Central memory CD8-positive, alpha-beta T cell (primary cell): ENCODE measurements around the gene NUP98.
"Not testable (repeated sequence)": the region's sequence is repeated elsewhere in the genome, so short reads cannot be mapped to it uniquely, and the experiment has no call there.

Source experiments
- ATAC-seq: fragments of 150-1000 bp; cut with Tn5 transposase; replicated peaks from 2 replicates; pipeline ENCODE4 v1.10.0; 2022; ENCODE audit warnings: mild to moderate bottlenecking, moderate FRiP score, moderate number of reproducible peaks; ENCODE audit not compliant: poor library complexity, severe bottlenecking; ENCODE audit errors: extremely low read depth
- DNase-seq, 2 donors: peaks; one replicate each; pipeline ENCODE4 v3.0.0; 2021; ENCODE audit warnings: low spot score in 2 of 2
- H3K27ac Mint-ChIP-seq: one replicate; pipeline ENCODE4 v1.8.0; 2022; ENCODE audit warnings: low read depth, mild to moderate bottlenecking, moderate library complexity, mixed read lengths
- H3K27me3 Mint-ChIP-seq: one replicate; pipeline ENCODE4 v1.8.0; 2022; ENCODE audit warnings: mixed read lengths
- H3K36me3 Mint-ChIP-seq: one replicate; pipeline ENCODE4 v1.8.0; 2022; ENCODE audit warnings: mild to moderate bottlenecking, moderate library complexity, mixed read lengths; ENCODE audit not compliant: insufficient read depth
- H3K4me1 Mint-ChIP-seq: one replicate; pipeline ENCODE4 v1.8.0; 2022; ENCODE audit warnings: mixed read lengths
- H3K4me3 Mint-ChIP-seq: one replicate; pipeline ENCODE4 v1.8.0; 2022; ENCODE audit warnings: mild to moderate bottlenecking, moderate library complexity, mixed read lengths
- H3K9me3 Mint-ChIP-seq: one replicate; pipeline ENCODE4 v1.8.0; 2022; ENCODE audit warnings: mixed read lengths

NUP98 gene

GRCh38 chr11:3669128-3669527 is 128.2 kb downstream of the NUP98 start:
- H3K4me1 Mint-ChIP-seq: no peaks in the 10 kb centered on the region
- H3K9me3 Mint-ChIP-seq: no peaks in the 10 kb centered on the region
- DNase-seq: no peak
- peak overlapping the region; percentile 44 for H3K27ac Mint-ChIP-seq
- no peaks in the 10 kb centered on the region for H3K27me3 Mint-ChIP-seq
- no peak overlapping the region for H3K4me3 Mint-ChIP-seq
- no peak for ATAC-seq
- peaks cover 26% of the 10 kb centered on the region for H3K36me3 Mint-ChIP-seq

GRCh38 chr11:3667149-3668035 is 130.0 kb downstream of the NUP98 start:
- Mint-ChIP-seq H3K27ac (no peak overlapping the region), H3K4me3 (no peak overlapping the region), H3K9me3 (no peaks in the 10 kb centered on the region), H3K27me3 (no peaks in the 10 kb centered on the region), H3K4me1 (no peaks in the 10 kb centered on the region), H3K36me3 (peaks cover 10% of the 10 kb centered on the region)
- ATAC-seq: no peak
- no peak for DNase-seq

- H3K4me3 Mint-ChIP-seq: no peak overlapping the region
- peaks cover 7% of the 10 kb centered on the region for H3K36me3 Mint-ChIP-seq
- no peak for DNase-seq
- H3K27ac Mint-ChIP-seq: no peak overlapping the region
- H3K9me3 Mint-ChIP-seq: no peaks in the 10 kb centered on the region
- H3K27me3 Mint-ChIP-seq: no peaks in the 10 kb centered on the region
- no peaks in the 10 kb centered on the region for H3K4me1 Mint-ChIP-seq
- no peak for ATAC-seq
Measured at GRCh38 chr11:3666023-3666530, 131.3 kb downstream of the NUP98 start.

GRCh38 chr11:3665336-3666022 is 131.9 kb downstream of the NUP98 start:
- no peaks in the 10 kb centered on the region for H3K27me3 Mint-ChIP-seq
- peaks cover 5% of the 10 kb centered on the region for H3K36me3 Mint-ChIP-seq
- no peaks in the 10 kb centered on the region for H3K9me3 Mint-ChIP-seq
- no peak overlapping the region for H3K27ac Mint-ChIP-seq
- ATAC-seq: no peak
- H3K4me1 Mint-ChIP-seq: no peaks in the 10 kb centered on the region
- H3K4me3 Mint-ChIP-seq: no peak overlapping the region
- DNase-seq: no peak

- no peak for DNase-seq
- Mint-ChIP-seq H3K9me3 (no peaks in the 10 kb centered on the region), H3K36me3 (peaks cover 2% of the 10 kb centered on the region), H3K4me1 (no peaks in the 10 kb centered on the region), H3K27me3 (peaks cover 2% of the 10 kb centered on the region), H3K27ac (no peak overlapping the region), H3K4me3 (no peak overlapping the region)
- ATAC-seq: no peak
Measured at GRCh38 chr11:3664032-3664630, 133.2 kb downstream of the NUP98 start.

GRCh38 chr11:3662856-3663255 is 134.5 kb downstream of the NUP98 start:
- ATAC-seq (no peak), DNase-seq (no peak)
- Mint-ChIP-seq H3K4me3 (no peak overlapping the region), H3K36me3 (no peaks in the 10 kb centered on the region), H3K9me3 (no peaks in the 10 kb centered on the region), H3K27me3 (peaks cover 11% of the 10 kb centered on the region), H3K4me1 (no peaks in the 10 kb centered on the region), H3K27ac (no peak overlapping the region)

- peaks cover 11% of the 10 kb centered on the region for H3K27me3 Mint-ChIP-seq
- DNase-seq: no peak
- H3K9me3 Mint-ChIP-seq: no peaks in the 10 kb centered on the region
- no peak overlapping the region for H3K27ac Mint-ChIP-seq
- no peak for ATAC-seq
- no peaks in the 10 kb centered on the region for H3K4me1 Mint-ChIP-seq
- H3K4me3 Mint-ChIP-seq: no peak overlapping the region
- no peaks in the 10 kb centered on the region for H3K36me3 Mint-ChIP-seq
Measured at GRCh38 chr11:3660960-3661359, 136.4 kb downstream of the NUP98 start.

GRCh38 chr11:3659595-3660515 is 137.5 kb downstream of the NUP98 start:
- no peaks in the 10 kb centered on the region for H3K9me3 Mint-ChIP-seq
- no peaks in the 10 kb centered on the region for H3K36me3 Mint-ChIP-seq
- no peak overlapping the region for H3K4me3 Mint-ChIP-seq
- DNase-seq (no peak), ATAC-seq (no peak)
- H3K27me3 Mint-ChIP-seq: peaks cover 11% of the 10 kb centered on the region
- no peaks in the 10 kb centered on the region for H3K4me1 Mint-ChIP-seq
- H3K27ac Mint-ChIP-seq: no peak overlapping the region

GRCh38 chr11:3658252-3658651 is 139.1 kb downstream of the NUP98 start:
- no peaks in the 10 kb centered on the region for H3K4me1 Mint-ChIP-seq
- no peak for DNase-seq
- no peaks in the 10 kb centered on the region for H3K36me3 Mint-ChIP-seq
- H3K27me3 Mint-ChIP-seq: peaks cover 11% of the 10 kb centered on the region
- no peaks in the 10 kb centered on the region for H3K9me3 Mint-ChIP-seq
- H3K4me3 Mint-ChIP-seq: no peak overlapping the region
- no peak overlapping the region for H3K27ac Mint-ChIP-seq
- no peak for ATAC-seq

GRCh38 chr11:3657331-3657730 is 140.0 kb downstream of the NUP98 start:
- H3K4me3 Mint-ChIP-seq, H3K36me3 Mint-ChIP-seq, ATAC-seq, H3K4me1 Mint-ChIP-seq, H3K9me3 Mint-ChIP-seq, DNase-seq, H3K27ac Mint-ChIP-seq: not testable (repeated sequence)
- peaks cover 11% of the 10 kb centered on the region for H3K27me3 Mint-ChIP-seq

- Mint-ChIP-seq H3K27me3 (peaks cover 24% of the 10 kb centered on the region), H3K9me3 (no peaks in the 10 kb centered on the region), H3K4me1 (no peaks in the 10 kb centered on the region), H3K4me3 (no peak overlapping the region), H3K36me3 (no peaks in the 10 kb centered on the region), H3K27ac (no peak overlapping the region)
- DNase-seq (no peak), ATAC-seq (no peak)
Measured at GRCh38 chr11:3655547-3655946, 141.8 kb downstream of the NUP98 start.

- not testable (repeated sequence) for ATAC-seq, DNase-seq, H3K4me3 Mint-ChIP-seq, H3K9me3 Mint-ChIP-seq, H3K4me1 Mint-ChIP-seq, H3K27ac Mint-ChIP-seq, H3K36me3 Mint-ChIP-seq
- H3K27me3 Mint-ChIP-seq: peaks cover 41% of the 10 kb centered on the region
Measured at GRCh38 chr11:3652514-3652913, 144.8 kb downstream of the NUP98 start.
